ENCODE measurements around the gene OXLD1. TPM values are rescaled to one million over a fixed set of nuclear protein-coding genes. Genes with fewer than 3 reads are reported as not detected.

The OXLD1 gene
- total and polyA plus RNA-seq, 12 donors: 3.7 to 166 (median 51.5) TPM

DNA sequence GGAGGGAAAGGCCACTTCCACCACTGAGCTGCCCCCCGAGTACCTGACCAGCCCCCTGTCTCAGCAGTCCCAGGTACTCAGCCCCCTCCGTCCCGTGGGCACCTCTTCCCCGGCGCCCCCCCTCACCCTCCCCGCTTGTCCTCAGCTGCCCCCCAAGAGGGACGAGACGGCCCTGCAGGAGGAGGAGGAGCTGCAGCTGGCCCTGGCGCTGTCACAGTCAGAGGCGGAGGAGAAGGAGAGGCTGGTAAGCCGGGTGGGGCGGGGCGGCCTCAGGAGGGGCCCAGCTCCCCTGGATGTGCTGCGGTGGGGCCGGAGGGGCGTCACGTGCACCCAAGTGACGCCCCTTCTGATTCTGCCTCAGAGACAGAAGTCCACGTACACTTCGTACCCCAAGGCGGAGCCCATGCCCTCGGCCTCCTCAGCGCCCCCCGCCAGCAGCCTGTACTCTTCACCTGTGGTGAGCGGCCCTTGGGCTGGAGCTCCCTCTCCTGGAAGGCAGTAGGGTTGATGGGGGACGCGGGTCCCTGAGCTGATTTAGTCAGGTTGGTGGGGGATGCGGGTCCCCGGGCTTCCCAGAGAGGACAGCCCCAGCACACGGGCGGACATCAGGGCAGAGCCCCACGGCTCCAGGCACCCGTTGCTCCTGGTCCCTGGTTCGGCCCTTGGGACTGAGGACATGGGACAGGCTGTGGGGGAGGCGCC lies 27.3 kb upstream of the OXLD1 start:
- Histone ChIP-seq H3K4me3 (no peak overlapping the region), H3K27me3 (no peaks in the 10 kb centered on the region), H3K9me3 (replicated peaks in 1 of 3) (no peaks in the 10 kb centered on the region), H3K36me3 (replicated peaks in 1 of 2) (peaks cover 0 to 100% of the 10 kb centered on the region in 2 donors), H3K4me1 (replicated peaks in 1 of 2) (no peaks in the 10 kb centered on the region), H3K27ac (no peak overlapping the region)
- DNase-seq: no peak
- TF ChIP-seq, protein P1, sequence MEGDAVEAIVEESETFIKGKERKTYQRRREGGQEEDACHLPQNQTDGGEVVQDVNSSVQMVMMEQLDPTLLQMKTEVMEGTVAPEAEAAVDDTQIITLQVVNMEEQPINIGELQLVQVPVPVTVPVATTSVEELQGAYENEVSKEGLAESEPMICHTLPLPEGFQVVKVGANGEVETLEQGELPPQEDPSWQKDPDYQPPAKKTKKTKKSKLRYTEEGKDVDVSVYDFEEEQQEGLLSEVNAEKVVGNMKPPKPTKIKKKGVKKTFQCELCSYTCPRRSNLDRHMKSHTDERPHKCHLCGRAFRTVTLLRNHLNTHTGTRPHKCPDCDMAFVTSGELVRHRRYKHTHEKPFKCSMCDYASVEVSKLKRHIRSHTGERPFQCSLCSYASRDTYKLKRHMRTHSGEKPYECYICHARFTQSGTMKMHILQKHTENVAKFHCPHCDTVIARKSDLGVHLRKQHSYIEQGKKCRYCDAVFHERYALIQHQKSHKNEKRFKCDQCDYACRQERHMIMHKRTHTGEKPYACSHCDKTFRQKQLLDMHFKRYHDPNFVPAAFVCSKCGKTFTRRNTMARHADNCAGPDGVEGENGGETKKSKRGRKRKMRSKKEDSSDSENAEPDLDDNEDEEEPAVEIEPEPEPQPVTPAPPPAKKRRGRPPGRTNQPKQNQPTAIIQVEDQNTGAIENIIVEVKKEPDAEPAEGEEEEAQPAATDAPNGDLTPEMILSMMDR (IDR thresholded peaks at IDR 0.05): no peak
- no peak for TF ChIP-seq POLR2A (IDR thresholded peaks at IDR 0.05)
- WGBS, 4 donors: 75 to 91% (median 87%) methylated on average over 10 to 35 of the region's 35 CpGs
- intact Hi-C loops (cut with DNase I): no loop called here

DNA sequence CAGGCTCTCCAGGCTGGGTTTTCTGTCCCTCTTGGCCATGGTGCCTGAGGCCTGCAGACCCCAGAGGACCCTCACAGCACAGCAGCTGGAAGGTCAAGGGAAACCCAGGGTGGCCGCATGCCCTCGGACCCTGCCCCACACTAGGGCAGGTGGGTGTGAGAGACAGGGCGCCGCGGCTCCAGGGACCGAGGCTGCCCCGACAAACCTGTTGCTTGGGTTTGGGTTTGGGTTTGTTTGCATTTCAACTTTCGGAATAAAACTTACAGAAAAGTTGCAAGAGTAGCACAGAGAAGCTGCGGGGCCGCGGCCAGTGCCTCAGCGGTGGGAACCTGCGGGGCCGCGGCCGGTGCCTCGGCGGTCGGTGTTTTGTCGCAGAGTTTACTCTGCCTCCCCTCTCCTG lies 25.2 kb upstream of the OXLD1 start:
- Histone ChIP-seq H3K36me3 (replicated peaks in 1 of 2) (peaks cover 0 to 100% of the 10 kb centered on the region in 2 donors), H3K4me1 (replicated peaks in 1 of 2) (no peaks in the 10 kb centered on the region), H3K4me3 (no peak overlapping the region), H3K27me3 (no peaks in the 10 kb centered on the region), H3K9me3 (replicated peaks in 1 of 3) (no peaks in the 10 kb centered on the region), H3K27ac (no peak overlapping the region)
- WGBS, 4 donors: 94 to 100% (median 97%) methylated on average over 1 to 20 of the region's 20 CpGs
- DNase-seq: no peak
- TF ChIP-seq, protein P1 (IDR thresholded peaks at IDR 0.05): no peak
- TF ChIP-seq POLR2A (IDR thresholded peaks at IDR 0.05): no peak
- intact Hi-C loops (cut with DNase I): no loop called here

DNA sequence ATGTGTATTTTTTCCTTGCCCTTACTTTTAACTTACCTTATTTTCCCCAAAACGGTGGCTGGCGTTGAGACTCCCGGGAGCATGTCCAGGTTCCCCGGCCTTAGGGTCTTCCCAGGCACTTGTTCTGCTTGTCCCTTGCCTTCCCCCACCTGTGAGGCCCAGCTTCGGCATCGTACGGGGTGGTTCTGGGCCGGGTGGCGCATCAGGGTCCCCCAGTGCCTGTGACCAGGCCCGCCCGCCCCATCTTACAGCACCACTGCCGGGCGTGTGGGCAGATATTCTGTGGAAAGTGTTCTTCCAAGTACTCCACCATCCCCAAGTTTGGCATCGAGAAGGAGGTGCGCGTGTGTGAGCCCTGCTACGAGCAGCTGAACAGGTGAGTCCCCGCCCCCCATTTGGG lies 24.8 kb upstream of the OXLD1 start:
- intact Hi-C loops (cut with DNase I): no loop called here
- no peaks in the 10 kb centered on the region for H3K27me3 ChIP-seq
- H3K27ac ChIP-seq: no peak overlapping the region
- H3K9me3 ChIP-seq (replicated peaks in 1 of 3): no peaks in the 10 kb centered on the region
- H3K4me1 ChIP-seq (replicated peaks in 1 of 2): no peaks in the 10 kb centered on the region
- TF ChIP-seq, protein P1 (IDR thresholded peaks at IDR 0.05): no peak
- no peak for TF ChIP-seq POLR2A (IDR thresholded peaks at IDR 0.05)
- no peak overlapping the region for H3K4me3 ChIP-seq
- 89 to 93% (median 91%) methylated on average over 18 of the region's 18 CpGs for WGBS, 4 donors
- peaks cover 0 to 100% of the 10 kb centered on the region in 2 donors for H3K36me3 ChIP-seq (replicated peaks in 1 of 2)
- DNase-seq: no peak

DNA sequence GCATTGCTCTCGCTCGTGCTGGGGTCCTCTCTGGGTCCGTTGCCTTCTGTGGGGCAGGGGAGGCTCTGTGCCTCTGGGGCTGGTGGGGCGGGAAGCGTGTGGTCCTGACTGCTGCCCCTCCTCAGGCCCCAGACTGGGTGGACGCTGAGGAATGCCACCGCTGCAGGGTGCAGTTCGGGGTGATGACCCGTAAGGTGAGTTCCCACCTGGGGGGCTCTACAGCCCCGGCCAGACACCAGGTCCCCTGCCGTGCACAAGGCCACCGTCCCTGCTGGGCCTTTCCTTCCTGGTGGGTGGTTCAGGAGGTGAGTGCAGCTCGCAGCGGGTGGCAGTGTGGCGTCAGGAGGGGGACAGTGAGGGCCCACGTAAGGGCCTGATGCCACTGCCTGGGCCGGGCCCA lies 24.1 kb upstream of the OXLD1 start:
- Histone ChIP-seq H3K4me1 (replicated peaks in 1 of 2) (peaks cover 0 to 5% of the 10 kb centered on the region in 2 donors), H3K4me3 (no peak overlapping the region), H3K36me3 (replicated peaks in 1 of 2) (peaks cover 0 to 100% of the 10 kb centered on the region in 2 donors), H3K9me3 (replicated peaks in 1 of 3) (no peaks in the 10 kb centered on the region), H3K27ac (no peak overlapping the region), H3K27me3 (no peaks in the 10 kb centered on the region)
- TF ChIP-seq, protein P1 (IDR thresholded peaks at IDR 0.05): no peak
- TF ChIP-seq POLR2A (IDR thresholded peaks at IDR 0.05): no peak
- intact Hi-C loops (cut with DNase I): no loop called here
- no peak for DNase-seq
- 82 to 90% (median 84%) methylated on average over 6 to 17 of the region's 17 CpGs for WGBS, 4 donors

Data from adrenal gland (tissue), 12 donors.